OCI-LY7 (cell line): ENCODE data around the gene TFF2. TPM values are rescaled to one million over a fixed set of nuclear protein-coding genes. Genes with fewer than 3 reads are reported as not detected.
A peak's percentile ranks its signal among the peaks of the same experiment; 100 is the strongest.

Experiments
- BruUV-seq: library from RNA; stranded (reverse); fragments of 400-500 nt; replicated peaks from 2 replicates; lab custom pipeline; 2021; lab: Mats Ljungman, UMichigan
- CTCF ChIA-PET: fragments of 300-600 bp; sonication (Branson Sonifier 250); formaldehyde crosslinking; loops from one replicate; lab custom pipeline; 2022; ENCODE audit warnings: antibody characterized with exemption; ENCODE audit not compliant: unreplicated experiment; lab: Charles Lee
- POLR2A ChIA-PET: fragments of 300-600 bp; sonication (Branson Sonifier 250); formaldehyde crosslinking; loops from one replicate; lab custom pipeline; 2022; ENCODE audit warnings: antibody characterized with exemption; lab: Charles Lee
- DNase-seq: peaks from one replicate; pipeline ENCODE4 v3.0.0-alpha.2; 2015; ENCODE audit warnings: low spot score
- H2AFZ ChIP-seq: fragments of 200-600 bp; sonication (generic), shearing (Covaris generic); 2 replicates; pipeline ENCODE4 v1.6.1; 2014; ENCODE audit warnings: mild to moderate bottlenecking, antibody characterized with exemption, low read length, moderate library complexity
- H3K27ac ChIP-seq: fragments of 200-600 bp; sonication (generic); 2 replicates; pipeline ENCODE4 v1.5.1; 2014; ENCODE audit warnings: mixed run types, low read depth, mild to moderate bottlenecking, moderate library complexity, low read length, inconsistent platforms; ENCODE audit not compliant: poor library complexity, severe bottlenecking
- H3K36me3 ChIP-seq: fragments of 200-600 bp; sonication (generic); 2 replicates; pipeline ENCODE4 v1.6.1; 2014; ENCODE audit warnings: mild to moderate bottlenecking, antibody characterized with exemption, low read length, moderate library complexity, mixed read lengths; ENCODE audit not compliant: insufficient read depth
- H3K4me1 ChIP-seq: fragments of 200-600 bp; sonication (generic); 2 replicates; pipeline ENCODE4 v1.5.1; 2014; ENCODE audit warnings: mild to moderate bottlenecking, low read length; ENCODE audit not compliant: insufficient read depth, poor library complexity, severe bottlenecking
- H3K4me2 ChIP-seq: fragments of 200-600 bp; sonication (generic); 2 replicates; pipeline ENCODE4 v1.6.1; 2014; ENCODE audit warnings: mild to moderate bottlenecking, low read length
- H3K4me3 ChIP-seq: fragments of 200-600 bp; sonication (generic); 2 replicates; pipeline ENCODE4 v1.5.1; 2014; ENCODE audit warnings: mild to moderate bottlenecking, low read depth, low read length; ENCODE audit not compliant: poor library complexity, severe bottlenecking
- H3K79me2 ChIP-seq: fragments of 200-600 bp; sonication (generic); 2 replicates; pipeline ENCODE4 v1.6.1; 2016; ENCODE audit warnings: low read depth, mild to moderate bottlenecking, low read length, moderate library complexity, mixed read lengths; ENCODE audit not compliant: insufficient read depth
- H3K9me2 ChIP-seq: fragments of 200-600 bp; sonication (generic); 2 replicates; pipeline ENCODE4 v1.6.1; 2016; ENCODE audit warnings: mild to moderate bottlenecking, low read length, mixed read lengths; ENCODE audit not compliant: insufficient read depth
- H3K9me3 ChIP-seq: fragments of 200-600 bp; sonication (generic); 2 replicates; pipeline ENCODE4 v1.6.1; 2014; ENCODE audit warnings: mild to moderate bottlenecking, mixed run types, low read length, mixed read lengths
- H4K20me1 ChIP-seq: fragments of 200-600 bp; sonication (generic); 2 replicates; pipeline ENCODE4 v1.6.1; 2014; ENCODE audit warnings: mild to moderate bottlenecking, antibody characterized with exemption, low read length, moderate library complexity, mixed read lengths; ENCODE audit not compliant: insufficient read depth
- EZH2phosphoT487 ChIP-seq: fragments of 200-600 bp; sonication (generic); IDR thresholded peaks from 2 replicates; pipeline ENCODE4 v1.6.1; 2018; ENCODE audit warnings: low read depth, borderline replicate concordance, mild to moderate bottlenecking, mixed run types, antibody characterized with exemption, low read length, moderate library complexity, mixed read lengths
- intact Hi-C: fragments of 100-400 bp; cut with micrococcal nuclease; formaldehyde crosslinking; loops from one replicate; pipeline ENCODE4 v1.10.0; 2022; ENCODE audit not compliant: unreplicated experiment
- total RNA-seq, 2 experiments: library from RNA; depleted of rRNA in 1 of 2; stranded (reverse); fragments of >200 nt in 1 of 2; shearing (Covaris generic) in 1 of 2; gene quantifications; 2 replicates each; pipeline ENCODE4 v1.2.3, GENCODE V29; 2014 to 2022
- TF ChIP-seq, protein P1 (sequence below): fragments of 200-600 bp; sonication (generic); conservative IDR thresholded peaks from 2 replicates; pipeline ENCODE4 v1.5.1; 2014; ENCODE audit warnings: mild to moderate bottlenecking, antibody characterized with exemption, low read length, moderate library complexity, mixed read lengths

The TFF2 gene
- total RNA-seq, 2 experiments from 2014 or later = not detected

- H3K27ac ChIP-seq = no peak overlapping the region
- CTCF ChIA-PET = no interaction called here
- H3K4me2 ChIP-seq = 0 out of 2 replicates have a peak overlapping the region, but pooled peaks have one; percentile 16
- POLR2A ChIA-PET = no interaction called here
- no peaks in the 10 kb centered on the region for H3K9me3 ChIP-seq
- H4K20me1 ChIP-seq = no peaks in the 10 kb centered on the region
- no peaks in the 10 kb centered on the region for H3K36me3 ChIP-seq
- no peaks in the 10 kb centered on the region for H3K9me2 ChIP-seq
- H3K4me1 ChIP-seq = peaks cover 26% of the 10 kb centered on the region
- H2AFZ ChIP-seq = peak overlapping the region; percentile 22; the same call in 1 of the 2 replicates
- no peak overlapping the region for H3K4me3 ChIP-seq
- no TSS peak for BruUV-seq
- TF ChIP-seq, protein P1, sequence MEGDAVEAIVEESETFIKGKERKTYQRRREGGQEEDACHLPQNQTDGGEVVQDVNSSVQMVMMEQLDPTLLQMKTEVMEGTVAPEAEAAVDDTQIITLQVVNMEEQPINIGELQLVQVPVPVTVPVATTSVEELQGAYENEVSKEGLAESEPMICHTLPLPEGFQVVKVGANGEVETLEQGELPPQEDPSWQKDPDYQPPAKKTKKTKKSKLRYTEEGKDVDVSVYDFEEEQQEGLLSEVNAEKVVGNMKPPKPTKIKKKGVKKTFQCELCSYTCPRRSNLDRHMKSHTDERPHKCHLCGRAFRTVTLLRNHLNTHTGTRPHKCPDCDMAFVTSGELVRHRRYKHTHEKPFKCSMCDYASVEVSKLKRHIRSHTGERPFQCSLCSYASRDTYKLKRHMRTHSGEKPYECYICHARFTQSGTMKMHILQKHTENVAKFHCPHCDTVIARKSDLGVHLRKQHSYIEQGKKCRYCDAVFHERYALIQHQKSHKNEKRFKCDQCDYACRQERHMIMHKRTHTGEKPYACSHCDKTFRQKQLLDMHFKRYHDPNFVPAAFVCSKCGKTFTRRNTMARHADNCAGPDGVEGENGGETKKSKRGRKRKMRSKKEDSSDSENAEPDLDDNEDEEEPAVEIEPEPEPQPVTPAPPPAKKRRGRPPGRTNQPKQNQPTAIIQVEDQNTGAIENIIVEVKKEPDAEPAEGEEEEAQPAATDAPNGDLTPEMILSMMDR = no peak
- no peak for TF ChIP-seq EZH2phosphoT487
- no peak for DNase-seq
- intact Hi-C loops = loop anchor here (10.0 kb wide), 1 partner anchor 89 kb away; no protein-coding TSS in a partner anchor
- no peaks in the 10 kb centered on the region for H3K79me2 ChIP-seq
Observed at GRCh38 chr21:42365770-42366169, 15.0 kb upstream of the TFF2 start.

GRCh38 chr21:42364304-42364865 lies 13.6 kb upstream of the TFF2 start:
- H3K9me3 ChIP-seq = 0 out of 2 replicates have a peak, but pooled peaks cover 8% of the 10 kb centered on the region
- H3K27ac ChIP-seq = no peak overlapping the region
- POLR2A ChIA-PET = no interaction called here
- no peaks in the 10 kb centered on the region for H3K9me2 ChIP-seq
- CTCF ChIA-PET = no interaction called here
- no peak overlapping the region for H3K4me2 ChIP-seq
- H2AFZ ChIP-seq = no peak overlapping the region
- no peaks in the 10 kb centered on the region for H4K20me1 ChIP-seq
- H3K4me3 ChIP-seq = no peak overlapping the region
- intact Hi-C loops = loop anchor here (10.0 kb wide), 1 partner anchor 90 kb away; no protein-coding TSS in a partner anchor
- no TSS peak for BruUV-seq
- no peaks in the 10 kb centered on the region for H3K79me2 ChIP-seq
- no peaks in the 10 kb centered on the region for H3K36me3 ChIP-seq
- TF ChIP-seq, protein P1 = no peak
- no peak for TF ChIP-seq EZH2phosphoT487
- H3K4me1 ChIP-seq = peaks cover 26% of the 10 kb centered on the region
- DNase-seq = no peak

DNA sequence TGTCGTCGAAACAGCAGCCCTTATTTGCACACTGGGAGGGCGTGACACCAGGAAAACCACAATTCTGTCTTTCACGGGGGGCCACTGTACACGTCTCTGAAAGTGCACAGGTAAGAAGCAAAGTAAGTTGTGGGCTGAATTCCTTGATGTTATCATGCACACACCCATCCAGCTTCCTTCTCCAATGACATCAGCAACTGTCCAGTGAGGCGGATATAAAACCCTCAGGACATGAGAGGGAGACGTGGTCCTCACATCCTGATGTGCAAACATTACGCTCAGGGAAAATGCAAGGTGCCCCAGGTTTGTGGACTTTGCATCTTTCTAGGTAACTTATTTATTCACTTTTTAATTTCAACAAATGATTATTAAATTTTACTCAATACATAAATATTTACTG lies 12.5 kb upstream of the TFF2 start:
- no peak for DNase-seq
- Histone ChIP-seq H3K36me3 (no peaks in the 10 kb centered on the region), H3K9me2 (no peaks in the 10 kb centered on the region), H3K79me2 (no peaks in the 10 kb centered on the region), H3K27ac (no peak overlapping the region), H3K4me3 (no peak overlapping the region), H4K20me1 (no peaks in the 10 kb centered on the region), H3K4me2 (no peak overlapping the region; the same call in 1 of the 2 replicates), H2AFZ (no peak overlapping the region), H3K9me3 (0 out of 2 replicates have a peak, but pooled peaks cover 8% of the 10 kb centered on the region), H3K4me1 (peaks cover 26% of the 10 kb centered on the region)
- CTCF ChIA-PET = no interaction called here
- intact Hi-C loops = loop anchor here (10.0 kb wide), 1 partner anchor 91 kb away; no protein-coding TSS in a partner anchor
- no TSS peak for BruUV-seq
- TF ChIP-seq EZH2phosphoT487 = no peak
- TF ChIP-seq, protein P1 = no peak
- POLR2A ChIA-PET = interaction anchor here (0.7 to 1.5 kb wide), 5 partner anchors 14 to 149 kb away, joined by 3 to 4 read pairs (median 4); no protein-coding TSS in a partner anchor
